ENCODE measurements around the gene CFDP1. TPM values are rescaled to one million over a fixed set of nuclear protein-coding genes. Genes with fewer than 3 reads are reported as not detected.

The CFDP1 gene
- polyA plus RNA-seq, 3 donors = 12.9 to 23.2 (median 19.0) TPM

- H4K20me1 ChIP-seq (ENCODE audit: insufficient read depth, low read length) = no peaks in the 10 kb centered on the region
- H3K79me2 ChIP-seq (ENCODE audit: insufficient read depth, low read length) = no peaks in the 10 kb centered on the region
- H3K9ac ChIP-seq (ENCODE audit: insufficient read depth, low read length, poor library complexity, severe bottlenecking) = no peak overlapping the region
- H3K27ac Mint-ChIP-seq = no peak overlapping the region
- peaks cover 6 to 80% of the 10 kb centered on the region in 2 donors for H3K27me3 ChIP-seq (ENCODE audit: control insufficient read depth in 2 of 2, insufficient read depth in 2 of 2, low read length in 2 of 2)
- no peak overlapping the region for H2AFZ ChIP-seq (ENCODE audit: insufficient read depth, low read depth, low read length, poor library complexity, severe bottlenecking)
- intact Hi-C loops (cut with micrococcal nuclease) = no loop called here
- peaks cover 13 to 15% of the 10 kb centered on the region in 2 donors for H3K4me1 ChIP-seq (ENCODE audit: control insufficient read depth in 1 of 2, insufficient read depth in 2 of 2, low read length in 2 of 2)
- peak overlapping the region in 1 of 2 donors; percentile 61 for H3K4me3 Mint-ChIP-seq
- H3K4me3 ChIP-seq (replicated peaks in 1 of 3; ENCODE audit: low read depth in 2 of 3, low read length in 3 of 3) = no peak overlapping the region
- 92% methylated on average over 13 of the region's 13 CpGs for WGBS (ENCODE audit: insufficient coverage)
- H3K27ac ChIP-seq (ENCODE audit: low read depth in 1 of 2, low read length in 2 of 2) = no peak overlapping the region
- peaks cover 13% of the 10 kb centered on the region for H3K4me1 Mint-ChIP-seq
- H3K9me3 Mint-ChIP-seq = peaks cover 0 to 12% (median 3%) of the 10 kb centered on the region in 7 donors
- H3K9me3 ChIP-seq (replicated peaks in 1 of 2; ENCODE audit: control insufficient read depth in 1 of 2, insufficient read depth in 1 of 2, low read length in 2 of 2) = peaks cover 0 to 5% of the 10 kb centered on the region in 2 donors
- no peaks in the 10 kb centered on the region for H3K36me3 ChIP-seq (replicated peaks in 1 of 2; ENCODE audit: control insufficient read depth in 1 of 2, insufficient read depth in 2 of 2, low read length in 2 of 2)
- H3K27me3 Mint-ChIP-seq (ENCODE audit: low read depth in 3 of 3) = peaks cover 73 to 96% (median 76%) of the 10 kb centered on the region in 3 donors
- peaks cover 0 to 1% of the 10 kb centered on the region in 2 donors for H3K36me3 Mint-ChIP-seq
- DNase-seq = no peak
- no peak for TF ChIP-seq CTCF (IDR thresholded peaks at IDR 0.05)
- no peak overlapping the region for H3K4me2 ChIP-seq (replicated peaks; ENCODE audit: extremely low read depth, low read length, poor library complexity, severe bottlenecking)
Observed at GRCh38 chr16:75247249-75247648, 186.1 kb downstream of the CFDP1 start.

GRCh38 chr16:75246504-75247205 is 186.6 kb downstream of the CFDP1 start:
- no peak overlapping the region for H3K4me2 ChIP-seq (replicated peaks; ENCODE audit: extremely low read depth, low read length, poor library complexity, severe bottlenecking)
- peaks cover 72 to 96% (median 76%) of the 10 kb centered on the region in 3 donors for H3K27me3 Mint-ChIP-seq (ENCODE audit: low read depth in 3 of 3)

More at GRCh38 chr16:75246504-75247205, 186.6 kb downstream of the CFDP1 start:
- H3K79me2 ChIP-seq (ENCODE audit: insufficient read depth, low read length) = no peaks in the 10 kb centered on the region
- no peak overlapping the region for H3K4me3 ChIP-seq (replicated peaks in 1 of 3; ENCODE audit: low read depth in 2 of 3, low read length in 3 of 3)
- no peaks in the 10 kb centered on the region for H4K20me1 ChIP-seq (ENCODE audit: insufficient read depth, low read length)
- Mint-ChIP-seq H3K4me3 (peak overlapping the region in 1 of 2 donors; percentile 61), H3K36me3 (peaks cover 0 to 1% of the 10 kb centered on the region in 2 donors), H3K9me3 (peaks cover 0 to 9% (median 3%) of the 10 kb centered on the region in 7 donors), H3K4me1 (peaks cover 13% of the 10 kb centered on the region), H3K27ac (peak overlapping the region in 1 of 7 donors; percentile 10)
- no peaks in the 10 kb centered on the region for H3K9me3 ChIP-seq (replicated peaks in 1 of 2; ENCODE audit: control insufficient read depth in 1 of 2, insufficient read depth in 1 of 2, low read length in 2 of 2)
- DNase-seq = no peak
- H3K27ac ChIP-seq (ENCODE audit: low read depth in 1 of 2, low read length in 2 of 2) = no peak overlapping the region
- intact Hi-C loops (cut with micrococcal nuclease) = no loop called here
- H2AFZ ChIP-seq (ENCODE audit: insufficient read depth, low read depth, low read length, poor library complexity, severe bottlenecking) = no peak overlapping the region
- peaks cover 13 to 15% of the 10 kb centered on the region in 2 donors for H3K4me1 ChIP-seq (ENCODE audit: control insufficient read depth in 1 of 2, insufficient read depth in 2 of 2, low read length in 2 of 2)
- peaks cover 3 to 75% of the 10 kb centered on the region in 2 donors for H3K27me3 ChIP-seq (ENCODE audit: control insufficient read depth in 2 of 2, insufficient read depth in 2 of 2, low read length in 2 of 2)
- no peak overlapping the region for H3K9ac ChIP-seq (ENCODE audit: insufficient read depth, low read length, poor library complexity, severe bottlenecking)
- TF ChIP-seq CTCF (IDR thresholded peaks at IDR 0.05) = no peak
- no peaks in the 10 kb centered on the region for H3K36me3 ChIP-seq (replicated peaks in 1 of 2; ENCODE audit: control insufficient read depth in 1 of 2, insufficient read depth in 2 of 2, low read length in 2 of 2)
- WGBS (ENCODE audit: insufficient coverage) = 96% methylated on average over 11 of the region's 12 CpGs

Data from CD14-positive monocyte (primary cell).